Thyroid gland (tissue), 4 donors: ENCODE results near the gene SYNCRIP.

ENCODE experiments used
- POLR2A ChIP-seq, 2 donors: fragments of 450-650 bp; IDR thresholded peaks; one replicate each; pipeline ENCODE4 v1.6.1; 2017; ENCODE audit warnings: antibody characterized with exemption in 2 of 2, mild to moderate bottlenecking in 2 of 2, moderate library complexity in 1 of 2
- TF ChIP-seq, protein P1 (sequence below), 6 experiments: fragments of 200-600 bp in 3 of 6; fragments of 450-650 bp in 3 of 6; sonication (generic) in 3 of 6; IDR thresholded peaks; one replicate each; pipeline ENCODE4 v1.5.1; 2016 to 2019; ENCODE audit warnings: antibody characterized with exemption in 6 of 6, mild to moderate bottlenecking in 2 of 6, inconsistent platforms in 1 of 6, moderate library complexity in 1 of 6

DNA sequence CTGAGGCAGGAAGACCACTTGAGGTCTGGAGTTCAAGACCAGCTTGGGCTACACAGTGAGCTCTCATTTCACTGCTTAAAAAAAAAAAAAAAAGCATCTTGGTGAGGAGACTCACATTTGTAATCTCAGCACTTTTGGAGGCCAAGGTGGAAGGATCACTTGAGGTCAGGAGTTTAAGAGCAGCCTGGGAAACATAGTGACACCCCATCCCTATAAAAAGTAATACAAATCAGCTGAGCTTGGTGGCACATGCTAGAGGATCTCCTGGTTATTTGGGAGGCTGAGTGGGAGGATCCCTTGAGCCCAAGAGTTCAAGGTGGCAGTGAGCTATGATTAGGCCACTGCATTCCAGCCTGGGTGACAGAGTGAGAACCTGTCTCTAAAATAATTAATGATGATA, 29.4 kb upstream of the SYNCRIP start:
- TF ChIP-seq, protein P1, sequence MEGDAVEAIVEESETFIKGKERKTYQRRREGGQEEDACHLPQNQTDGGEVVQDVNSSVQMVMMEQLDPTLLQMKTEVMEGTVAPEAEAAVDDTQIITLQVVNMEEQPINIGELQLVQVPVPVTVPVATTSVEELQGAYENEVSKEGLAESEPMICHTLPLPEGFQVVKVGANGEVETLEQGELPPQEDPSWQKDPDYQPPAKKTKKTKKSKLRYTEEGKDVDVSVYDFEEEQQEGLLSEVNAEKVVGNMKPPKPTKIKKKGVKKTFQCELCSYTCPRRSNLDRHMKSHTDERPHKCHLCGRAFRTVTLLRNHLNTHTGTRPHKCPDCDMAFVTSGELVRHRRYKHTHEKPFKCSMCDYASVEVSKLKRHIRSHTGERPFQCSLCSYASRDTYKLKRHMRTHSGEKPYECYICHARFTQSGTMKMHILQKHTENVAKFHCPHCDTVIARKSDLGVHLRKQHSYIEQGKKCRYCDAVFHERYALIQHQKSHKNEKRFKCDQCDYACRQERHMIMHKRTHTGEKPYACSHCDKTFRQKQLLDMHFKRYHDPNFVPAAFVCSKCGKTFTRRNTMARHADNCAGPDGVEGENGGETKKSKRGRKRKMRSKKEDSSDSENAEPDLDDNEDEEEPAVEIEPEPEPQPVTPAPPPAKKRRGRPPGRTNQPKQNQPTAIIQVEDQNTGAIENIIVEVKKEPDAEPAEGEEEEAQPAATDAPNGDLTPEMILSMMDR (IDR thresholded peaks at IDR 0.05): no peak
- no peak for TF ChIP-seq POLR2A (IDR thresholded peaks at IDR 0.05)
